PFSK-1 (cell line): ENCODE results near the gene PLEKHG4.

Experiments
- FOXP2 ChIP-seq: optimal IDR thresholded peaks from 2 replicates; pipeline ENCODE3; 2011; ENCODE audit warnings: borderline replicate concordance, control low read depth, inconsistent platforms; ENCODE audit not compliant: insufficient read depth; ENCODE audit errors: extremely low read length, extremely low read depth
- POLR2AphosphoS5 ChIP-seq: IDR thresholded peaks from 2 replicates; pipeline ENCODE4 v1.6.1; 2012; ENCODE audit warnings: low read depth, mild to moderate bottlenecking, control low read depth, low read length, moderate library complexity
- SIN3A ChIP-seq: IDR thresholded peaks from 2 replicates; pipeline ENCODE4 v1.6.1; 2012; ENCODE audit warnings: mild to moderate bottlenecking, low read length, moderate library complexity, borderline replicate concordance; ENCODE audit not compliant: insufficient read depth
- TAF1 ChIP-seq: IDR thresholded peaks from 2 replicates; pipeline ENCODE4 v1.6.1; 2012; ENCODE audit warnings: low read length, control low read depth, borderline replicate concordance; ENCODE audit not compliant: insufficient read depth
- TF ChIP-seq, protein P1 (sequence below), 2 experiments: IDR thresholded peaks; 2 replicates each; pipeline versions ENCODE4 v1.6.1 to v1.8.0; 2011 to 2012; ENCODE audit warnings: low read depth in 2 of 2, low read length in 2 of 2, control low read depth in 1 of 2, inconsistent platforms in 1 of 2, mild to moderate bottlenecking in 1 of 2, moderate library complexity in 1 of 2; ENCODE audit not compliant: insufficient read depth in 1 of 2

PLEKHG4 gene

DNA sequence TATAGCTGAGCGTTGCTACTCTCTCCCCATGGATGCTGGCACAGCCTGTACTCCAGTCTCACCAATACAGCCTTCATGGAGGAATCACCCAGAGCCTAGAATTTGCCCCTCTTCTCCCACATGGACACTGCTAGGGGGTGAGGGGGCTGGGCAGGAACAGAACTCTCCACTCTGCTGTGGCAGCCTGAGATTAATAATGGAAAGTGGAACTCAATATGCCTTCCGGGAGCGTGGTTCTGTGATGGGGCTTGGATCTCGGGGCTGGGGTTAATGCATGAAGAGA lies 29.3 kb upstream of the PLEKHG4 start:
- TF ChIP-seq FOXP2: no peak
- no peak for TF ChIP-seq SIN3A

DNA sequence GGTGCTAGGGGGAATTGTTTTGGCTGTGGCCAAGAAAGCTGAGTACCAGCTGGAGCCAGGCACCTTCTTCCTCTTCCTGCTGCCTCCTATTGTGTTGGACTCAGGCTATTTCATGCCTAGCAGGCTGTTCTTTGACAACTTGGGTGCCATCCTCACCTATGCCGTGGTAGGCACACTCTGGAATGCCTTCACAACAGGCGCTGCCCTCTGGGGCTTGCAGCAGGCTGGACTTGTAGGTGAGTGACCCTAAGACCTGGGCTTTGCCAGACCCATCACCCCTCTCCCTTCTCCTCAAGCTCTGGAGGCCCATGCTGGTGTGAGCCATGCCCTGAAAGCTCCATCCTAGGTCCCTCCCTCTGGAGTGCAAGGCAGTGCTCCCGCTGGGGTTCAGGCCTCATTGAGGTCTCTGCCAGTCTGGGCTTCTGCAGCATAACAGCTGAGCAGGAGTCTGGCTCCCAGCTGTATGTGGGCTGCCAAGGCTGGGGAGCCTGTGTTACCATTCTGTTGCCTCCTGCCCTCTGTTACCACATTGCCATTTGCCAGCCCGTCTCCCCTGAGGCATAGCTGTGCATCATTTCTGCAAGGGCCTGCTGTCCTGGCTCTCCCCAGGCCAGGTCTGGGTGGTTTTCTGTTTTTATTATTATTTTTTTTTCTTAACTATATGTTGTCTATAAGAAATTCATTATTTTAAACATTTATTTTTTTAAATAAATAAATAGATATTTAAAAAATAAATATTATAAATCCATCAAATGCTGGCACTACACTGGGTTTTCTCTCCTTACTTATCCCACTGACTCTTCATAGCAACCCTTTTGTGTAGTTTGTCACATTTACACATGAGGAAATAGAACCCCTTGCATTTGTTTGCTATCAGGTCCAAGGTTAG lies 26.5 kb upstream of the PLEKHG4 start:
- no peak for TF ChIP-seq SIN3A
- TF ChIP-seq POLR2AphosphoS5: no peak
- no peak for TF ChIP-seq FOXP2
- no peak for TF ChIP-seq TAF1
- TF ChIP-seq, protein P1, sequence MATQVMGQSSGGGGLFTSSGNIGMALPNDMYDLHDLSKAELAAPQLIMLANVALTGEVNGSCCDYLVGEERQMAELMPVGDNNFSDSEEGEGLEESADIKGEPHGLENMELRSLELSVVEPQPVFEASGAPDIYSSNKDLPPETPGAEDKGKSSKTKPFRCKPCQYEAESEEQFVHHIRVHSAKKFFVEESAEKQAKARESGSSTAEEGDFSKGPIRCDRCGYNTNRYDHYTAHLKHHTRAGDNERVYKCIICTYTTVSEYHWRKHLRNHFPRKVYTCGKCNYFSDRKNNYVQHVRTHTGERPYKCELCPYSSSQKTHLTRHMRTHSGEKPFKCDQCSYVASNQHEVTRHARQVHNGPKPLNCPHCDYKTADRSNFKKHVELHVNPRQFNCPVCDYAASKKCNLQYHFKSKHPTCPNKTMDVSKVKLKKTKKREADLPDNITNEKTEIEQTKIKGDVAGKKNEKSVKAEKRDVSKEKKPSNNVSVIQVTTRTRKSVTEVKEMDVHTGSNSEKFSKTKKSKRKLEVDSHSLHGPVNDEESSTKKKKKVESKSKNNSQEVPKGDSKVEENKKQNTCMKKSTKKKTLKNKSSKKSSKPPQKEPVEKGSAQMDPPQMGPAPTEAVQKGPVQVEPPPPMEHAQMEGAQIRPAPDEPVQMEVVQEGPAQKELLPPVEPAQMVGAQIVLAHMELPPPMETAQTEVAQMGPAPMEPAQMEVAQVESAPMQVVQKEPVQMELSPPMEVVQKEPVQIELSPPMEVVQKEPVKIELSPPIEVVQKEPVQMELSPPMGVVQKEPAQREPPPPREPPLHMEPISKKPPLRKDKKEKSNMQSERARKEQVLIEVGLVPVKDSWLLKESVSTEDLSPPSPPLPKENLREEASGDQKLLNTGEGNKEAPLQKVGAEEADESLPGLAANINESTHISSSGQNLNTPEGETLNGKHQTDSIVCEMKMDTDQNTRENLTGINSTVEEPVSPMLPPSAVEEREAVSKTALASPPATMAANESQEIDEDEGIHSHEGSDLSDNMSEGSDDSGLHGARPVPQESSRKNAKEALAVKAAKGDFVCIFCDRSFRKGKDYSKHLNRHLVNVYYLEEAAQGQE (IDR thresholded peaks at IDR 0.05; ENCODE audit: insufficient read depth in 1 of 2, low read depth in 2 of 2, low read length in 2 of 2): no peak

DNA sequence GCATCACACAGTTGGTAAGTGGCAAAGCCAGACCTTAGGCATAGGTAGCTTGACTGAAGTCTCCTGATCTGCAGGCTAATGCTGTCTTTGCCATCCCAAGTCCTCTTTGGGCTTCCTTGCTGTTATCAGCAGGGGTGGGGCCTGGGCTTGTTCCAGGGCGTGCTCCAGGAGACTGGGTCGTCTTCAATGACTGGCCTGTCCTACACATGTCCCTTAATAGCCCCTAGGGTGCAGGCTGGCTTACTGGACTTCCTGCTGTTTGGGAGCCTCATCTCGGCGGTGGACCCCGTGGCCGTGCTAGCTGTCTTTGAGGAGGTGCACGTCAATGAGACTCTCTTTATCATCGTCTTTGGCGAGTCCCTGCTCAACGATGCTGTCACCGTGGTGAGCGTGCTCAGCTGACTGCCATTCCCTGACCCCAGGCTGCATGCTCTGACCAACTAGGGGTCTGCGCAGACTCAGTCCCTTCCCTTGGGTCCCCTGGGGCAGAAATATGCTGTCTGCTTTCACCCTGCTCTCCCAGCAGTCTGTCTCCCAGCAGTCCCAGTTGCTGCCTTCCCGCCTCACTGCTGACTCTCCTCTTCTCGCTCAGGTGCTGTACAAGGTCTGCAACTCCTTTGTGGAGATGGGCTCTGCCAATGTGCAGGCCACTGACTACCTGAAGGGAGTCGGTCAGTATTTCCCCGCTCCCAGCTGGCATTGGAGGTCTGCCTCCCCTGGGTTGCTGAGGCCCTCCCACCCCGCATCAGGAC lies 24.4 kb upstream of the PLEKHG4 start:
- TF ChIP-seq, protein P1 (IDR thresholded peaks at IDR 0.05; ENCODE audit: insufficient read depth in 1 of 2, low read depth in 2 of 2, low read length in 2 of 2): no peak
- TF ChIP-seq SIN3A (no peak), FOXP2 (no peak), POLR2AphosphoS5 (no peak), TAF1 (no peak)

DNA sequence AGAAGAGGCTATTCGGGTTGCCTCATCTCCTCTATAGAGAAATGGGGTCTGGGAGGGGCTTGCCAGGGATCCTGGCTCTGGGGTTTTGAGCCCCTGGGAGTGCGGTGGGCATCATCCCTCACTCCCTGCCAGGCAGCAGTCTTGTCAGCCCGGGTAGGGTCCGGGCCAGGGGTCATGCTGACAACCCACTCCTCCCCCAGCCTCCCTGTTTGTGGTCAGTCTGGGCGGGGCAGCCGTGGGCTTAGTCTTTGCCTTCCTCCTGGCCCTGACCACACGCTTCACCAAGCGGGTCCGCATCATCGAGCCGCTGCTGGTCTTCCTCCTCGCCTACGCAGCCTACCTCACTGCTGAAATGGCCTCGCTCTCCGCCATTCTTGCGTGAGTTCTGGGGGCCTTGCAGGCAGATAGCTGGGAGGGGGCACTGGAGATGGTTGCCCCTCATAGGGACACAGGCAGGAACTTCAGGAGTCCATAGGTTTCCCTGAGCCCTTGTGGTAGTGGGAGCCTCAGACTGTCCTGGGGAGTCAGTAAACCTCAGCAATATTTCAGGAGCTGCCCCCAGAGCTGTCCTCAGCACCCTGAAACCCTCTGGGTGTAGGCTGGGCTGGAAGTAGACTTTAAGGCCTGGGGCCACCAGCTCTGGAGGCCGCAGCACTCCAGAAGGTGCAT lies 23.6 kb upstream of the PLEKHG4 start:
- no peak for TF ChIP-seq SIN3A
- no peak for TF ChIP-seq TAF1
- no peak for TF ChIP-seq POLR2AphosphoS5
- no peak for TF ChIP-seq FOXP2
- TF ChIP-seq, protein P1 (IDR thresholded peaks at IDR 0.05; ENCODE audit: insufficient read depth in 1 of 2, low read depth in 2 of 2, low read length in 2 of 2): no peak

DNA sequence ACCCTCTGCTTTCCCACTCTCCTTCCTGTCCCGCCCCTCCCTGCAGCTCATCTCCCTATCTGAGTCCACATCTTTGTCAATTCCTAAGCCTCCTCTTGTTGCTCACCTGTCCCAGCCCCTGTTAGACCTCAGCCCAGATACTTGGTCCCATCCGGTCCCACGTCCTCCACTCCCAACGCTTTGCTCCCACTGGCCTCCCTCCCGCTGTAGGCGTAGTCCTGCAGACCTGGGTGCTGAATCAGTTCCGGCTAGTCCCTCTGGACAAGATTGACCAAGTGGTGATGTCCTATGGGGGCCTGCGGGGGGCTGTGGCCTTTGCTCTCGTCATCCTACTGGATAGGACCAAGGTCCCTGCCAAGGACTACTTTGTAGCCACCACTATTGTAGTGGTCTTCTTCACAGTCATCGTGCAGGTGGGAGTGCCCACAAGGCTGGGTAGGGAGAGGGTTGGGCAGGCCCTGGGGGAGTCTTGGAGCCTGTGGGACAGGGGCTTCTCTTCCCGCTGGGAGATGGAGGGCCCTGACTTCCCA lies 22.6 kb upstream of the PLEKHG4 start:
- TF ChIP-seq POLR2AphosphoS5 (no peak), TAF1 (no peak)
- TF ChIP-seq, protein P1 (IDR thresholded peaks at IDR 0.05; ENCODE audit: insufficient read depth in 1 of 2, low read depth in 2 of 2, low read length in 2 of 2): no peak
